Measurements from ENCODE around the gene COL8A1. TPM values are rescaled to one million over a fixed set of nuclear protein-coding genes. Genes with fewer than 3 reads are reported as not detected.

COL8A1 gene
- total RNA-seq, 6 experiments from 2014 or later = 0.56 to 1.5 (median 0.79) TPM

GRCh38 chr3:99709686-99710085 is 71.3 kb downstream of the COL8A1 start:
- ATAC-seq (no peak), DNase-seq (no peak)
- WGBS (ENCODE audit: insufficient coverage, low coverage, low lambda C conversion rate, missing lambda C conversion rate) = 81% methylated on average over 1 of the region's 1 CpG
- intact Hi-C loops (cut with DNase I) = no loop called here
- TF ChIP-seq POLR2A (IDR thresholded peaks at IDR 0.05) (no peak), CTCF (IDR thresholded peaks at IDR 0.05) (no peak)
- no peaks in the 10 kb centered on the region for H3K9me3 ChIP-seq
- H3K4me3 ChIP-seq = no peak overlapping the region
- no peak overlapping the region for H3K27ac ChIP-seq
- H3K27me3 ChIP-seq = no peaks in the 10 kb centered on the region
- no peaks in the 10 kb centered on the region for H3K4me1 ChIP-seq
- H3K36me3 ChIP-seq = no peaks in the 10 kb centered on the region

- Histone ChIP-seq H3K27me3 (no peaks in the 10 kb centered on the region), H3K36me3 (no peaks in the 10 kb centered on the region), H3K27ac (no peak overlapping the region), H3K4me3 (no peak overlapping the region), H3K4me1 (no peaks in the 10 kb centered on the region), H3K9me3 (no peaks in the 10 kb centered on the region)
- DNase-seq (no peak), ATAC-seq (no peak)
- TF ChIP-seq POLR2A (IDR thresholded peaks at IDR 0.05) (no peak), CTCF (IDR thresholded peaks at IDR 0.05) (no peak)
- intact Hi-C loops (cut with DNase I) = no loop called here
- whole genome bisulfite sequencing (ENCODE audit: insufficient coverage, low coverage, low lambda C conversion rate, missing lambda C conversion rate) = 51% methylated on average over 2 of the region's 3 CpGs
Measured at GRCh38 chr3:99710094-99710493, 71.7 kb downstream of the COL8A1 start.

GRCh38 chr3:99711351-99711750 is 73.0 kb downstream of the COL8A1 start:
- H3K4me1 ChIP-seq = no peaks in the 10 kb centered on the region
- H3K27me3 ChIP-seq = no peaks in the 10 kb centered on the region
- H3K36me3 ChIP-seq = no peaks in the 10 kb centered on the region
- DNase-seq = no peak
- no peak overlapping the region for H3K27ac ChIP-seq
- TF ChIP-seq POLR2A (IDR thresholded peaks at IDR 0.05) (no peak), CTCF (IDR thresholded peaks at IDR 0.05) (no peak)
- ATAC-seq = no peak
- intact Hi-C loops (cut with DNase I) = no loop called here
- WGBS (ENCODE audit: insufficient coverage, low coverage, low lambda C conversion rate, missing lambda C conversion rate) = 34% methylated on average over 4 of the region's 4 CpGs
- no peak overlapping the region for H3K4me3 ChIP-seq
- no peaks in the 10 kb centered on the region for H3K9me3 ChIP-seq

GRCh38 chr3:99712291-99712954 is 74.0 kb downstream of the COL8A1 start:
- Histone ChIP-seq H3K36me3 (no peaks in the 10 kb centered on the region), H3K27me3 (no peaks in the 10 kb centered on the region), H3K9me3 (no peaks in the 10 kb centered on the region), H3K27ac (no peak overlapping the region), H3K4me3 (no peak overlapping the region), H3K4me1 (no peaks in the 10 kb centered on the region)
- intact Hi-C loops (cut with DNase I) = no loop called here
- no peak for TF ChIP-seq POLR2A (IDR thresholded peaks at IDR 0.05)
- TF ChIP-seq CTCF (IDR thresholded peaks at IDR 0.05) = no peak
- DNase-seq (no peak), ATAC-seq (no peak)
- WGBS (ENCODE audit: insufficient coverage, low coverage, low lambda C conversion rate, missing lambda C conversion rate) = 43% methylated on average over 5 of the region's 5 CpGs
